DOHH2 (cell line): ENCODE measurements around the gene DKK3.

Experiments used
- H3F3A ChIP-seq: fragments of 200-600 bp; sonication (generic), shearing (Covaris generic); 2 replicates; pipeline ENCODE4 v1.6.0; 2016; ENCODE audit warnings: antibody characterized with exemption, mild to moderate bottlenecking; ENCODE audit not compliant: control insufficient read depth, insufficient read depth
- H3K27ac ChIP-seq: fragments of 200-600 bp; sonication (generic); 2 replicates; pipeline ENCODE4 v1.5.1; 2014; ENCODE audit warnings: low read depth, mild to moderate bottlenecking, low read length, moderate library complexity
- H3K27me3 ChIP-seq: fragments of 200-600 bp; sonication (generic); 2 replicates; pipeline ENCODE4 v1.6.1; 2014; ENCODE audit warnings: mild to moderate bottlenecking, low read length, mixed read lengths; ENCODE audit not compliant: control insufficient read depth
- H3K36me3 ChIP-seq: fragments of 200-600 bp; sonication (generic); 2 replicates; pipeline ENCODE4 v1.6.1; 2014; ENCODE audit warnings: mild to moderate bottlenecking, low read length, moderate library complexity, mixed read lengths; ENCODE audit not compliant: control insufficient read depth
- H3K4me1 ChIP-seq: fragments of 200-600 bp; sonication (generic); 2 replicates; pipeline ENCODE4 v1.6.1; 2014; ENCODE audit warnings: mild to moderate bottlenecking, low read length, mixed read lengths; ENCODE audit not compliant: control insufficient read depth
- H3K4me2 ChIP-seq: fragments of 200-600 bp; sonication (generic); 2 replicates; pipeline ENCODE4 v1.6.0; 2014; ENCODE audit warnings: mild to moderate bottlenecking, low read length, moderate library complexity
- H3K4me3 ChIP-seq: fragments of 200-600 bp; sonication (generic); 2 replicates; pipeline ENCODE4 v1.5.1; 2014; ENCODE audit warnings: mild to moderate bottlenecking, low read length, mixed read lengths
- H3K79me2 ChIP-seq: fragments of 200-600 bp; sonication (generic); 2 replicates; pipeline ENCODE4 v1.6.1; 2014; ENCODE audit warnings: mild to moderate bottlenecking, low read length, mixed read lengths; ENCODE audit not compliant: control insufficient read depth
- H3K9me2 ChIP-seq: fragments of 200-600 bp; sonication (generic); replicated peaks from 2 replicates; pipeline ENCODE4 v1.6.1; 2014; ENCODE audit warnings: mild to moderate bottlenecking, low read length, mixed read lengths; ENCODE audit not compliant: control insufficient read depth
- H3K9me3 ChIP-seq: fragments of 200-600 bp; sonication (generic); 2 replicates; pipeline ENCODE4 v1.6.1; 2014; ENCODE audit warnings: antibody characterized with exemption, low read length, mixed read lengths; ENCODE audit not compliant: control insufficient read depth, insufficient read depth
- H4K20me1 ChIP-seq: fragments of 200-600 bp; sonication (generic); 2 replicates; pipeline ENCODE4 v1.6.0; 2014; ENCODE audit warnings: low read depth, mild to moderate bottlenecking, antibody characterized with exemption, low read length, moderate library complexity; ENCODE audit not compliant: control insufficient read depth, insufficient read depth
- CTCF ChIP-seq: fragments of 200-600 bp; sonication (generic); IDR thresholded peaks from one replicate; pipeline ENCODE4 v1.5.1; 2014; ENCODE audit warnings: antibody characterized with exemption, mild to moderate bottlenecking, low read depth, low read length; ENCODE audit not compliant: poor library complexity, severe bottlenecking
- EZH2phosphoT487 ChIP-seq: fragments of 200-600 bp; sonication (generic); IDR thresholded peaks from 2 replicates; pipeline ENCODE4 v1.6.1; 2017; ENCODE audit warnings: borderline replicate concordance, mild to moderate bottlenecking, antibody characterized with exemption, low read length, moderate library complexity, mixed read lengths

The DKK3 gene

GRCh38 chr11:12020546-12020945 lies 12.1 kb upstream of the DKK3 start:
- no peak for TF ChIP-seq CTCF
- no peak for TF ChIP-seq EZH2phosphoT487
- H3K4me3 ChIP-seq = no peak overlapping the region
- H3K27me3 ChIP-seq = no peaks in the 10 kb centered on the region

GRCh38 chr11:12019866-12020416 lies 11.5 kb upstream of the DKK3 start:
- Histone ChIP-seq H3K79me2 (no peaks in the 10 kb centered on the region), H3K27me3 (no peaks in the 10 kb centered on the region), H3K9me3 (no peaks in the 10 kb centered on the region)

More at GRCh38 chr11:12020546-12020945, 12.1 kb upstream of the DKK3 start:
- Histone ChIP-seq H3K4me2 (no peak overlapping the region), H3K9me3 (no peaks in the 10 kb centered on the region), H3K9me2 (no peaks in the 10 kb centered on the region), H3K36me3 (no peaks in the 10 kb centered on the region), H4K20me1 (no peaks in the 10 kb centered on the region), H3F3A (no peaks in the 10 kb centered on the region), H3K4me1 (no peaks in the 10 kb centered on the region), H3K27ac (no peak overlapping the region), H3K79me2 (no peaks in the 10 kb centered on the region)

GRCh38 chr11:12019337-12019736 lies 10.9 kb upstream of the DKK3 start:
- H4K20me1 ChIP-seq = no peaks in the 10 kb centered on the region
- H3K36me3 ChIP-seq = no peaks in the 10 kb centered on the region
- H3F3A ChIP-seq = no peaks in the 10 kb centered on the region
- H3K9me2 ChIP-seq = no peaks in the 10 kb centered on the region
- H3K4me3 ChIP-seq = no peak overlapping the region
- no peaks in the 10 kb centered on the region for H3K79me2 ChIP-seq
- no peaks in the 10 kb centered on the region for H3K9me3 ChIP-seq
- H3K4me2 ChIP-seq = no peak overlapping the region
- H3K4me1 ChIP-seq = no peaks in the 10 kb centered on the region
- H3K27me3 ChIP-seq = no peaks in the 10 kb centered on the region
- no peak overlapping the region for H3K27ac ChIP-seq
- TF ChIP-seq CTCF (no peak), EZH2phosphoT487 (no peak)

More at GRCh38 chr11:12019866-12020416, 11.5 kb upstream of the DKK3 start:
- no peak for TF ChIP-seq CTCF
- TF ChIP-seq EZH2phosphoT487 = no peak
- Histone ChIP-seq H3K36me3 (no peaks in the 10 kb centered on the region), H3K4me3 (no peak overlapping the region), H3K9me2 (no peaks in the 10 kb centered on the region), H4K20me1 (no peaks in the 10 kb centered on the region), H3K4me2 (no peak overlapping the region), H3F3A (no peaks in the 10 kb centered on the region), H3K4me1 (no peaks in the 10 kb centered on the region), H3K27ac (no peak overlapping the region)
